ENCODE data around the gene PWWP2A. TPM values are rescaled to one million over a fixed set of nuclear protein-coding genes. Genes with fewer than 3 reads are reported as not detected.

PWWP2A gene
- total and polyA plus RNA-seq, 2 of the 8 experiments (the other 6 are each of a cell fraction or from before 2014, with no cell fraction given), result 18.5 to 63.0 TPM

DNA sequence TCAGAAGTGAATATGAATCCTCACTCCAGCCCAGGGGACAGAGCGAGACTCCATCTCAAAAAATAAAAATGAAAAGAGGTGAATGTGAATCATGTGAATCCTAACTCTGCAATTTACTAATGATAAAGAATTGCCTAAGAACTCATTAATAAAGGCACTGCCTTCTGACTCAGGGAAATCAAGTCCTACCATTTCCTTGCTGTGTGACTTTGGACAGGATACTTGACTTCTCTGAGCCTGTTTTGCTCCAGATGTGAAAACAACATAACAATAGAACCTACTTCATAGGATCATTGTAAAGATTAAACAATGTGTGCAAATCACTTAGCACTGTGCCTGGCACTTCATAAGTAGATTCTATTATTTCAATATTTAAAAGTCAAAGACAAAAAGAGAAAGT lies 15.1 kb upstream of the PWWP2A start:
- H3K27me3 ChIP-seq (replicated peaks in 1 of 4; ENCODE audit: control insufficient read depth in 3 of 4, extremely low read depth in 1 of 4, insufficient read depth in 3 of 4, low read length in 3 of 4), result no peaks in the 10 kb centered on the region
- ChIA-PET POLR2A (ENCODE audit: partially characterized antibody) (interaction anchor here (1.2 to 2.3 kb wide), 7 partner anchors 9 to 54 kb away, joined by 3 to 20 read pairs (median 6); partner anchors contain the start of gene PWWP2A), CTCF (ENCODE audit: partially characterized antibody) (interaction anchor here (0.7 to 2.4 kb wide), 4 partner anchors 8 to 34 kb away, joined by 3 to 7 read pairs (median 6); no protein-coding TSS in a partner anchor)
- DNase-seq (ENCODE audit: low read depth in 1 of 2, low spot score in 2 of 2) (no peak), FAIRE-seq (peak; percentile 45)
- H4K8ac ChIP-seq (ENCODE audit: extremely low read depth, insufficient read depth, low read length), result no peak overlapping the region
- peak in 1 of 2 experiments; percentile 99; a peak in 1 of 4 replicates for TF ChIP-seq HDAC2 (IDR thresholded peaks at IDR 0.05; ENCODE audit: borderline replicate concordance in 1 of 2, low read depth in 2 of 2, low read length in 2 of 2)
- no peak for TF ChIP-seq TAF7 (optimal IDR thresholded peaks at IDR 0.05; ENCODE audit: borderline replicate concordance, low read depth, low read length)
- TF ChIP-seq KDM1A (IDR thresholded peaks at IDR 0.05; ENCODE audit: borderline replicate concordance, low read length), result peak; percentile 100
- H3K4me2 ChIP-seq (ENCODE audit: insufficient read depth in 1 of 2, low read depth in 2 of 2, low read length in 2 of 2), result peak overlapping the region; percentile 35 to 65
- H3K27ac ChIP-seq (ENCODE audit: low read depth, low read length), result no peak overlapping the region
- no peak overlapping the region for H3K56ac ChIP-seq (replicated peaks; ENCODE audit: insufficient read length, low read depth, low read length)
- no peaks in the 10 kb centered on the region for H3K79me2 ChIP-seq (ENCODE audit: control insufficient read depth in 1 of 2, insufficient read depth in 2 of 2, low read length in 2 of 2)
- no peaks in the 10 kb centered on the region; a peak in 1 of 8 replicates for H3K36me3 ChIP-seq (ENCODE audit: control insufficient read depth in 2 of 4, insufficient read depth in 4 of 4, low read length in 3 of 4)
- no peak overlapping the region for H3K23ac ChIP-seq (ENCODE audit: insufficient read length)
- H3K4ac ChIP-seq (replicated peaks; ENCODE audit: insufficient read length, low read depth, low read length), result no peak overlapping the region
- peak overlapping the region; percentile 89; the same call in 1 of the 2 replicates for H2BK5ac ChIP-seq (ENCODE audit: low read depth, low read length)
- no peak overlapping the region; the same call in 1 of the 2 replicates for H3K18ac ChIP-seq (ENCODE audit: extremely low read depth, low read length)
- WGBS, 2 experiments (ENCODE audit: extremely low coverage in 1 of 2, insufficient coverage in 1 of 2, insufficient read length in 1 of 2, insufficient replicate concordance in 2 of 2, low coverage in 1 of 2, low lambda C conversion rate in 2 of 2, missing lambda C conversion rate in 1 of 2), result 50% methylated on average over 1 of the region's 1 CpG; no CpG with 5 or more reads in 1 of the 2 experiments
- H3K23me2 ChIP-seq (ENCODE audit: low read depth, low read length), result 0 out of 2 replicates have a peak, but pooled peaks cover 1% of the 10 kb centered on the region
- peak overlapping the region; percentile 23 for H4K5ac ChIP-seq (ENCODE audit: insufficient read length, low read depth, low read length)
- H2BK12ac ChIP-seq (ENCODE audit: low read depth, low read length), result no peak overlapping the region
- no peak overlapping the region for H2BK15ac ChIP-seq (ENCODE audit: low read length)
- no peak overlapping the region for H2AK5ac ChIP-seq (ENCODE audit: low read depth, low read length)
- no peak overlapping the region for H3K9ac ChIP-seq (replicated peaks in 1 of 4; ENCODE audit: extremely low read depth in 1 of 4, low read depth in 3 of 4, low read length in 3 of 4)
- H2BK20ac ChIP-seq (ENCODE audit: low read length), result no peak overlapping the region
- H3K4me1 ChIP-seq (replicated peaks in 1 of 4; ENCODE audit: control insufficient read depth in 3 of 4, insufficient read depth in 4 of 4, low read length in 3 of 4), result peaks cover 0 to 12% (median 7%) of the 10 kb centered on the region in 4 experiments; a peak in 5 of 7 replicates
- H4K91ac ChIP-seq (replicated peaks; ENCODE audit: insufficient read length, low read length), result no peak overlapping the region
- no peaks in the 10 kb centered on the region for H4K20me1 ChIP-seq (replicated peaks in 1 of 2; ENCODE audit: control insufficient read depth in 1 of 2, insufficient read depth in 2 of 2, low read length in 2 of 2)
- H3K9me3 ChIP-seq (ENCODE audit: insufficient read depth in 2 of 2, low read depth in 1 of 2, low read length in 1 of 2), result no peaks in the 10 kb centered on the region
- H2AFZ ChIP-seq (ENCODE audit: low read length), result no peak overlapping the region
- no peak overlapping the region for H2BK120ac ChIP-seq (replicated peaks; ENCODE audit: low read depth, low read length)
- peak overlapping the region in 1 of 4 experiments; percentile 39; a peak in 1 of 8 replicates for H3K4me3 ChIP-seq (ENCODE audit: extremely low read depth in 1 of 4, insufficient read depth in 2 of 4, low read depth in 3 of 4, low read length in 4 of 4)
- no peaks in the 10 kb centered on the region for H3K79me1 ChIP-seq (ENCODE audit: low read depth, low read length)
- H3K14ac ChIP-seq (ENCODE audit: insufficient read length), result no peak overlapping the region
